HepG2 (cell line): Measurements from ENCODE around the gene HDGFL2.

Experiments used
- CBFB ChIP-seq: sonication (generic); formaldehyde crosslinking; IDR thresholded peaks from 2 replicates; pipeline ENCODE4 v1.4.0; 2020; ENCODE audit warnings: missing genetic modification reagents
- GMEB1 ChIP-seq: sonication (generic); formaldehyde crosslinking; IDR thresholded peaks from 2 replicates; pipeline ENCODE4 v1.5.1; 2020; ENCODE audit warnings: missing genetic modification reagents, mild to moderate bottlenecking, borderline replicate concordance
- TARDBP ChIP-seq: sonication (generic); formaldehyde crosslinking; IDR thresholded peaks from 2 replicates; pipeline ENCODE4 v1.8.0; 2022; ENCODE audit warnings: mild to moderate bottlenecking, missing genetic modification reagents
- TCF12 ChIP-seq, 2 experiments: fragments of 450-650 bp in 1 of 2; sonication (generic) in 1 of 2; formaldehyde crosslinking in 1 of 2; IDR thresholded peaks; 2 replicates each; pipeline versions ENCODE4 v1.6.1 to v1.8.0; 2017 to 2022; ENCODE audit warnings: antibody characterized with exemption in 1 of 2, mild to moderate bottlenecking in 1 of 2, missing genetic modification reagents in 1 of 2, moderate library complexity in 1 of 2
- THAP11 ChIP-seq: IDR thresholded peaks from 2 replicates; pipeline ENCODE4 v1.6.1; 2016; ENCODE audit warnings: missing biosample characterization, missing genetic modification reagents
- ZFP90 ChIP-seq: sonication (generic); formaldehyde crosslinking; IDR thresholded peaks from 2 replicates; pipeline ENCODE4 v1.8.0; 2022; ENCODE audit warnings: missing genetic modification reagents, mild to moderate bottlenecking, inconsistent platforms, borderline replicate concordance
- ZNF577 ChIP-seq: sonication (generic); formaldehyde crosslinking; IDR thresholded peaks from 2 replicates; pipeline ENCODE4 v1.4.0; 2020; ENCODE audit warnings: mild to moderate bottlenecking, low read depth, missing genetic modification reagents, borderline replicate concordance
- ZNF644 ChIP-seq: IDR thresholded peaks from 2 replicates; pipeline ENCODE4 v1.6.1; 2016; ENCODE audit warnings: low read depth
- TF ChIP-seq, protein P1 (sequence below): sonication (generic); formaldehyde crosslinking; IDR thresholded peaks from 2 replicates; pipeline ENCODE4 v1.9.0; 2021; ENCODE audit warnings: missing genetic modification reagents, mild to moderate bottlenecking, borderline replicate concordance
- TF ChIP-seq, protein P2 (sequence below): sonication (generic); formaldehyde crosslinking; IDR thresholded peaks from 2 replicates; pipeline ENCODE4 v1.5.0; 2020; ENCODE audit warnings: mild to moderate bottlenecking, missing genetic modification reagents, moderate library complexity
- TF ChIP-seq, protein P3 (sequence below): fragments of 450-650 bp; IDR thresholded peaks from 2 replicates; pipeline ENCODE4 v1.6.1; 2017; ENCODE audit warnings: mild to moderate bottlenecking

- TF ChIP-seq, protein P1, sequence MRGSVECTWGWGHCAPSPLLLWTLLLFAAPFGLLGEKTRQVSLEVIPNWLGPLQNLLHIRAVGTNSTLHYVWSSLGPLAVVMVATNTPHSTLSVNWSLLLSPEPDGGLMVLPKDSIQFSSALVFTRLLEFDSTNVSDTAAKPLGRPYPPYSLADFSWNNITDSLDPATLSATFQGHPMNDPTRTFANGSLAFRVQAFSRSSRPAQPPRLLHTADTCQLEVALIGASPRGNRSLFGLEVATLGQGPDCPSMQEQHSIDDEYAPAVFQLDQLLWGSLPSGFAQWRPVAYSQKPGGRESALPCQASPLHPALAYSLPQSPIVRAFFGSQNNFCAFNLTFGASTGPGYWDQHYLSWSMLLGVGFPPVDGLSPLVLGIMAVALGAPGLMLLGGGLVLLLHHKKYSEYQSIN (CRISPR knock-in tag) = no peak
- TF ChIP-seq, protein P2, sequence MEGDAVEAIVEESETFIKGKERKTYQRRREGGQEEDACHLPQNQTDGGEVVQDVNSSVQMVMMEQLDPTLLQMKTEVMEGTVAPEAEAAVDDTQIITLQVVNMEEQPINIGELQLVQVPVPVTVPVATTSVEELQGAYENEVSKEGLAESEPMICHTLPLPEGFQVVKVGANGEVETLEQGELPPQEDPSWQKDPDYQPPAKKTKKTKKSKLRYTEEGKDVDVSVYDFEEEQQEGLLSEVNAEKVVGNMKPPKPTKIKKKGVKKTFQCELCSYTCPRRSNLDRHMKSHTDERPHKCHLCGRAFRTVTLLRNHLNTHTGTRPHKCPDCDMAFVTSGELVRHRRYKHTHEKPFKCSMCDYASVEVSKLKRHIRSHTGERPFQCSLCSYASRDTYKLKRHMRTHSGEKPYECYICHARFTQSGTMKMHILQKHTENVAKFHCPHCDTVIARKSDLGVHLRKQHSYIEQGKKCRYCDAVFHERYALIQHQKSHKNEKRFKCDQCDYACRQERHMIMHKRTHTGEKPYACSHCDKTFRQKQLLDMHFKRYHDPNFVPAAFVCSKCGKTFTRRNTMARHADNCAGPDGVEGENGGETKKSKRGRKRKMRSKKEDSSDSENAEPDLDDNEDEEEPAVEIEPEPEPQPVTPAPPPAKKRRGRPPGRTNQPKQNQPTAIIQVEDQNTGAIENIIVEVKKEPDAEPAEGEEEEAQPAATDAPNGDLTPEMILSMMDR (CRISPR knock-in tag) = no peak
- TF ChIP-seq TCF12 (IDR thresholded peaks at IDR 0.05) (no peak), TCF12 (CRISPR knock-in tag; IDR thresholded peaks at IDR 0.05) (no peak), THAP11 (CRISPR knock-in tag) (no peak), ZNF644 (CRISPR knock-in tag) (no peak), TARDBP (CRISPR knock-in tag) (no peak), GMEB1 (CRISPR knock-in tag) (no peak), ZFP90 (CRISPR knock-in tag) (no peak), CBFB (CRISPR knock-in tag) (no peak), ZNF577 (no peak)
- TF ChIP-seq, protein P3, sequence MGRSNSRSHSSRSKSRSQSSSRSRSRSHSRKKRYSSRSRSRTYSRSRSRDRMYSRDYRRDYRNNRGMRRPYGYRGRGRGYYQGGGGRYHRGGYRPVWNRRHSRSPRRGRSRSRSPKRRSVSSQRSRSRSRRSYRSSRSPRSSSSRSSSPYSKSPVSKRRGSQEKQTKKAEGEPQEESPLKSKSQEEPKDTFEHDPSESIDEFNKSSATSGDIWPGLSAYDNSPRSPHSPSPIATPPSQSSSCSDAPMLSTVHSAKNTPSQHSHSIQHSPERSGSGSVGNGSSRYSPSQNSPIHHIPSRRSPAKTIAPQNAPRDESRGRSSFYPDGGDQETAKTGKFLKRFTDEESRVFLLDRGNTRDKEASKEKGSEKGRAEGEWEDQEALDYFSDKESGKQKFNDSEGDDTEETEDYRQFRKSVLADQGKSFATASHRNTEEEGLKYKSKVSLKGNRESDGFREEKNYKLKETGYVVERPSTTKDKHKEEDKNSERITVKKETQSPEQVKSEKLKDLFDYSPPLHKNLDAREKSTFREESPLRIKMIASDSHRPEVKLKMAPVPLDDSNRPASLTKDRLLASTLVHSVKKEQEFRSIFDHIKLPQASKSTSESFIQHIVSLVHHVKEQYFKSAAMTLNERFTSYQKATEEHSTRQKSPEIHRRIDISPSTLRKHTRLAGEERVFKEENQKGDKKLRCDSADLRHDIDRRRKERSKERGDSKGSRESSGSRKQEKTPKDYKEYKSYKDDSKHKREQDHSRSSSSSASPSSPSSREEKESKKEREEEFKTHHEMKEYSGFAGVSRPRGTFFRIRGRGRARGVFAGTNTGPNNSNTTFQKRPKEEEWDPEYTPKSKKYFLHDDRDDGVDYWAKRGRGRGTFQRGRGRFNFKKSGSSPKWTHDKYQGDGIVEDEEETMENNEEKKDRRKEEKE = no peak
These were observed 78.5 kb downstream of the HDGFL2 start for GRCh38 chr19:4550479-4551050.
